ENCODE data around the gene LRFN4.

The LRFN4 gene

GRCh38 chr11:66840317-66841091 lies 16.4 kb upstream of the LRFN4 start:
- in situ Hi-C loops (cut with HindIII; ENCODE audit: low sequenced_read_pairs), result no loop called here
- no peak for TF ChIP-seq CTCF (IDR thresholded peaks at IDR 0.05; ENCODE audit: low read depth, low read length, missing control alignments)
- no peak overlapping the region for H3K4me3 ChIP-seq (ENCODE audit: low read depth, low read length)
- no peak for DNase-seq (ENCODE audit: low read depth)

GRCh38 chr11:66841861-66842260 lies 15.0 kb upstream of the LRFN4 start:
- DNase-seq (ENCODE audit: low read depth), result no peak
- H3K4me3 ChIP-seq (ENCODE audit: low read depth, low read length), result peak overlapping the region; percentile 98
- TF ChIP-seq CTCF (IDR thresholded peaks at IDR 0.05; ENCODE audit: low read depth, low read length, missing control alignments), result no peak
- in situ Hi-C loops (cut with HindIII; ENCODE audit: low sequenced_read_pairs), result no loop called here

DNA sequence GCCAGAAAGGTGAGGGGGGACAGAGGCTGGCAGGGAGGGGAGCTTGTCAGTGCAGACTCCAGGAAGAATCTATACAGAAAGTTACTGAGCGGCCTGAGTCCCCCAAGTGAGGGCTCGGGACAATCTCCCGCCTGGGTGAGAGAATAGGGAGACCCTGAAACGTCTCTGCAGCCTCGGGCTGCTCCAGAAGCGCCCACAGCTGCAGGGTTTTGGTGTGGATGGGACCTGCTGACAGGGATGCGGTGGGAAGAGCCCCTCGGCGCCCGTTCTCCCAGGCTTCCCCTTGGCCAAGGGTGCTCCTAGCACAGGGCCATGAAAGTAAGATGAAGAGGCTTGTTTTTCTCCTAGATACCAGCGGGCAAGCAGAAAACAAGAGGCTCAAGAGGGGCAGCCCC lies 14.4 kb upstream of the LRFN4 start:
- in situ Hi-C loops (cut with HindIII; ENCODE audit: low sequenced_read_pairs), result no loop called here
- TF ChIP-seq CTCF (IDR thresholded peaks at IDR 0.05; ENCODE audit: low read depth, low read length, missing control alignments), result no peak
- H3K4me3 ChIP-seq (ENCODE audit: low read depth, low read length), result peak overlapping the region; percentile 98
- DNase-seq (ENCODE audit: low read depth), result no peak

DNA sequence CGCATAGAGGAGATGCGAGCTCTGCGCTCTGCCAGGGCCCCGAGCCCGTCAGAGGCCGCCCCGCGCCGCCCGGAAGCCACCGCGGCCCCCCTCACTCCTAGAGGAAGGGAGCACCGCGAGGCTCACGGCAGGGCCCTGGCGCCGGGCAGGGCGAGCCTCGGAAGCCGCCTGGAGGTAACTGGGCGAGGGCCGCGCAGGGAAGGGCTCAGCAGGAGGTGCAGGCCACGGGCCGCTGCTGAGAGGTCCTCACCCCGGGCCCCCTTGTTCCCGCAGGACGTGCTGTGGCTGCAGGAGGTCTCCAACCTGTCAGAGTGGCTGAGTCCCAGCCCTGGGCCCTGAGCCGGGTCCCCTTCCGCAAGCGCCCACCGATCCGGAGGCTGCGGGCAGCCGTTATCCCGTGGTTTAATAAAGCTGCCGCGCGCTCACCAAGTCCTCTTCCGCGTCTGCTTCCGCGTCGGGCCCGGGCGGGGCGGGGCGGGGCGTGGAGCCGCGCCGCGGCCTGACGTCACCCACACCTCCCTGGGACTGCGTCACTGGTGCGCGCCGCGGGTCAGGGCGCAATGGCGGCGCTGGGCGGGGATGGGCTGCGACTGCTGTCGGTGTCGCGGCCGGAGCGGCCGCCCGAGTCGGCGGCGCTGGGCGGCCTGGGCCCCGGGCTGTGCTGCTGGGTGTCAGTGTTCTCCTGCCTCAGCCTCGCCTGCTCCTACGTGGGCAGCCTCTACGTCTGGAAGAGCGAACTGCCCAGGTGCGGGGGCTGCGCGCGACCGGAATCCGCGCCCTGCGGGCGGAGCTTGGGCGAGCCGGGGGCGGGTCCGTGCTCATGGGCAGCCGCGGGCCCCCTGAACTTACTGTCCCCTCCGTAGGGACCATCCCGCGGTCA lies 13.7 kb upstream of the LRFN4 start, which contains the start of gene RCE1:
Gene RCE1 (plus strand): TSS at position 546 of the 880 bp plus-strand sequence. CDS start 15 bp downstream, at position 561.
- peak within 1 kb of the TSS; percentile 98 for H3K4me3 ChIP-seq (ENCODE audit: low read depth, low read length)
- in situ Hi-C loops (cut with HindIII; ENCODE audit: low sequenced_read_pairs), result no loop called here
- no peak for TF ChIP-seq CTCF (IDR thresholded peaks at IDR 0.05; ENCODE audit: low read depth, low read length, missing control alignments)
- peak; percentile 66 for DNase-seq (ENCODE audit: low read depth)

GRCh38 chr11:66843776-66844495 lies 12.9 kb upstream of the LRFN4 start:
- peak overlapping the region; percentile 98 for H3K4me3 ChIP-seq (ENCODE audit: low read depth, low read length)
- in situ Hi-C loops (cut with HindIII; ENCODE audit: low sequenced_read_pairs), result no loop called here
- TF ChIP-seq CTCF (IDR thresholded peaks at IDR 0.05; ENCODE audit: low read depth, low read length, missing control alignments), result no peak
- no peak for DNase-seq (ENCODE audit: low read depth)

- no peak for DNase-seq (ENCODE audit: low read depth)
- in situ Hi-C loops (cut with HindIII; ENCODE audit: low sequenced_read_pairs), result no loop called here
- no peak for TF ChIP-seq CTCF (IDR thresholded peaks at IDR 0.05; ENCODE audit: low read depth, low read length, missing control alignments)
- H3K4me3 ChIP-seq (ENCODE audit: low read depth, low read length), result peak overlapping the region; percentile 98
These were observed 12.2 kb upstream of the LRFN4 start for GRCh38 chr11:66844496-66845142.
